CD8-positive, alpha-beta memory T cell (primary cell): ENCODE results near the gene SEL1L. TPM values are rescaled to one million over a fixed set of nuclear protein-coding genes. Genes with fewer than 3 reads are reported as not detected.
"Not testable (repeated sequence)": the region's sequence is repeated elsewhere in the genome, so short reads cannot be mapped to it uniquely, and the experiment has no call there.

Experiments
- CTCF ChIA-PET: fragments of 350-600 bp; sonication (Branson Sonifier 250); formaldehyde crosslinking; loops from one replicate; lab custom pipeline; 2021; ENCODE audit warnings: antibody characterized with exemption; lab: Charles Lee
- POLR2A ChIA-PET: fragments of 350-600 bp; sonication (Branson Sonifier 250); formaldehyde crosslinking; loops from one replicate; lab custom pipeline; 2021; ENCODE audit warnings: antibody characterized with exemption; lab: Charles Lee
- DNase-seq, 5 donors: peaks; one replicate each; pipeline versions ENCODE4 v3.0.0 to v3.0.0-alpha.2; 2020 to 2022; ENCODE audit warnings: mixed read lengths in 1 of 5
- H3K27ac ChIP-seq: one replicate; pipeline ENCODE4 v1.7.0; 2013; ENCODE audit warnings: low read depth, mild to moderate bottlenecking, low read length, moderate library complexity
- H3K27me3 ChIP-seq: 2 replicates; pipeline ENCODE4 v1.7.0; 2013; ENCODE audit warnings: low read length, mild to moderate bottlenecking; ENCODE audit not compliant: insufficient read depth, poor library complexity, severe bottlenecking
- H3K36me3 ChIP-seq: 2 replicates; pipeline ENCODE4 v1.7.0; 2013; ENCODE audit warnings: mild to moderate bottlenecking, low read length, moderate library complexity; ENCODE audit not compliant: insufficient read depth
- H3K4me1 ChIP-seq: 2 replicates; pipeline ENCODE4 v1.7.0; 2013; ENCODE audit warnings: mild to moderate bottlenecking, low read length, moderate library complexity; ENCODE audit not compliant: insufficient read depth
- H3K4me3 ChIP-seq: 2 replicates; pipeline ENCODE4 v1.7.0; 2013; ENCODE audit warnings: mild to moderate bottlenecking, low read length
- H3K9me3 ChIP-seq: 2 replicates; pipeline ENCODE4 v1.7.0; 2013; ENCODE audit warnings: mild to moderate bottlenecking, low read length
- H3K27ac Mint-ChIP-seq, 8 donors: one replicate each; pipeline ENCODE4 v1.8.0; 2020 to 2021; ENCODE audit warnings: mixed read lengths in 8 of 8, mild to moderate bottlenecking in 6 of 8, inconsistent platforms in 3 of 8, moderate library complexity in 3 of 8
- H3K27me3 Mint-ChIP-seq, 2 donors: one replicate each; pipeline ENCODE4 v1.8.0; 2020 to 2021; ENCODE audit warnings: mixed read lengths in 2 of 2, mild to moderate bottlenecking in 1 of 2, moderate library complexity in 1 of 2
- H3K36me3 Mint-ChIP-seq, 3 donors: one replicate each; pipeline ENCODE4 v1.8.0; 2020 to 2021; ENCODE audit warnings: mixed read lengths in 3 of 3, inconsistent platforms in 1 of 3, mild to moderate bottlenecking in 1 of 3
- H3K4me1 Mint-ChIP-seq, 3 donors: one replicate each; pipeline ENCODE4 v1.8.0; 2020 to 2021; ENCODE audit warnings: mixed read lengths in 3 of 3, inconsistent platforms in 1 of 3, mild to moderate bottlenecking in 1 of 3
- H3K4me3 Mint-ChIP-seq, 7 donors: one replicate each; pipeline ENCODE4 v1.8.0; 2020 to 2021; ENCODE audit warnings: mixed read lengths in 7 of 7, mild to moderate bottlenecking in 6 of 7, moderate library complexity in 4 of 7, inconsistent platforms in 2 of 7
- H3K9me3 Mint-ChIP-seq, 5 donors: one replicate each; pipeline ENCODE4 v1.8.0; 2020 to 2022; ENCODE audit warnings: mixed read lengths in 5 of 5, mild to moderate bottlenecking in 3 of 5, moderate library complexity in 2 of 5, inconsistent platforms in 1 of 5
- polyA plus RNA-seq: library from polyadenylated mRNA; unstranded; fragments of 300-500 nt; fragmentation: Illumina TruSeq; gene quantifications from one replicate; pipeline ENCODE4 v1.2.3, GENCODE V29; 2021
- total RNA-seq, 2 experiments: library from RNA; stranded (reverse); gene quantifications; one replicate each; pipeline ENCODE4 v1.2.3, GENCODE V29; 2021

The SEL1L gene
- total and polyA plus RNA-seq, 3 experiments from 2014 or later, result 21.7 to 64.8 (median 61.4) TPM

DNA sequence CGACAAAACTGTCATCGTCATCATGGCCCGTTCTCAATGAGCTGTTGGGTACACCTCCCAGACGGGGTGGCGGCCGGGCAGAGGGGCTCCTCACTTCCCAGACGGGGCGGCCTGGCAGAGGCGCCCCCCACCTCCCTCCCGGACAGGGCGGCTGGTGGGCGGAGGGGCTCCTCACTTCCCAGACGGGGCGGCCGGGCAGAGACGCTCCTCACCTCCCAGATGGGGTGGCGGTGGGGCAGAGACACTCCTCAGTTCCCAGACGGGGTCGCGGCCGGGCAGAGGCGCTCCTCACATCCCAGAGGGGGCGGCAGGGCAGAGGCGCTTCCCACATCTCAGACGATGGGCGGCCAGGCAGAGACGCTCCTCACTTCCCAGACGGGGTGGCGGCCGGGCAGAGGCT, 71.3 kb downstream of the SEL1L start:
- POLR2A ChIA-PET, H3K4me1 ChIP-seq, H3K27me3 Mint-ChIP-seq, H3K36me3 Mint-ChIP-seq, H3K27me3 ChIP-seq, H3K9me3 ChIP-seq, H3K36me3 ChIP-seq, H3K27ac ChIP-seq, CTCF ChIA-PET, DNase-seq, H3K27ac Mint-ChIP-seq, H3K4me3 Mint-ChIP-seq, H3K9me3 Mint-ChIP-seq, H3K4me3 ChIP-seq: not testable (repeated sequence)
- peaks cover 6 to 12% (median 9%) of the 10 kb centered on the region in 3 donors for H3K4me1 Mint-ChIP-seq

DNA sequence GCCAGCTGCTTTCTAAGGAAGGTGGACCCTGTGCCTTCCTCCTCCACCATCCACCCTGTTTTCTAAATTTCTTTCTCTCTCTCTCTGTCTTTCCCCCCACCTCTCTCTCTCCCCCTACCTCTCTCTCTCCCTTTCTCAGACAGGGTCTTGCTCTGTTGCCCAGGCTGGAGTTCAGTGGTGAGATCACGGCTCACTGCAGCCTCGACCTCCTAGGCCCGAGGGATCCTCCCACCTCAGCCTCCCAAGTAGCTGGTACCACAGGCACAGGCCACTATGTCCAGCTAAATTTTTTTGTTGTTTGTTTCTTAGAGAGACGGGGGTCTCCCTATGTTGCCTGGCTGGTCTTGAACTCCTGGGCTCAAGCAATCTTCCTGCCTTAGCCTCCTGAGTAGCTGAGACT, 73.7 kb downstream of the SEL1L start:
- Histone ChIP-seq H3K4me1 (no peaks in the 10 kb centered on the region), H3K9me3 (no peaks in the 10 kb centered on the region), H3K27me3 (no peaks in the 10 kb centered on the region), H3K36me3 (no peaks in the 10 kb centered on the region), H3K27ac (no peak overlapping the region), H3K4me3 (no peak overlapping the region)
- Mint-ChIP-seq H3K36me3 (peaks cover 0 to 2% (median 0%) of the 10 kb centered on the region in 3 donors), H3K9me3 (no peaks in the 10 kb centered on the region), H3K4me3 (no peak overlapping the region), H3K27me3 (peaks cover 0 to 3% of the 10 kb centered on the region in 2 donors), H3K27ac (no peak overlapping the region), H3K4me1 (peaks cover 4 to 8% (median 7%) of the 10 kb centered on the region in 3 donors)
- ChIA-PET POLR2A (no interaction called here), CTCF (no interaction called here)
- no peak for DNase-seq

DNA sequence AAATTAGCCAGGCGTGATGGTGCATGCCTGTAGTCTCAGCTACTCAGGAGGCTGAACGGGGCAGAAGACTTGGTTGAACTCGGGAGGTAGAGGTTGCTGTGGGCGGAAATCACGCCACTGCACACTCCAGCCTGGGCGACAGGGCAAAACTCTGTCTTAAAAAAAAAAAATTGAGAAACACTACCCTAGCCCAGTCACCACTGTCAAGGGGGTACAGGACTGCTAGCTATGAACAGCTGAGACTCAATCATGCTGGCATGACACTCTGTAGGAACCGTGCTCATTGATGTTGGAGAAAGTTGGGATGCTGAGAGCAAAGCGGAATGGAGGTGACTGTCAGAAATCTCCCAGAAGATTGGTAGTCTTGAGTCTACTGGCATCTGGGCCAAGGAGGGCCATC, 75.3 kb downstream of the SEL1L start:
- Mint-ChIP-seq H3K4me3 (no peak overlapping the region), H3K36me3 (no peaks in the 10 kb centered on the region), H3K27me3 (peaks cover 0 to 4% of the 10 kb centered on the region in 2 donors), H3K9me3 (no peaks in the 10 kb centered on the region), H3K4me1 (no peaks in the 10 kb centered on the region), H3K27ac (no peak overlapping the region)
- no peaks in the 10 kb centered on the region for H3K4me1 ChIP-seq
- CTCF ChIA-PET, result no interaction called here
- no peaks in the 10 kb centered on the region for H3K9me3 ChIP-seq
- POLR2A ChIA-PET, result no interaction called here
- no peak overlapping the region for H3K27ac ChIP-seq
- H3K27me3 ChIP-seq, result no peaks in the 10 kb centered on the region
- DNase-seq, result no peak
- no peak overlapping the region for H3K4me3 ChIP-seq
- H3K36me3 ChIP-seq, result no peaks in the 10 kb centered on the region

GRCh38 chr14:81455390-81455789, 78.3 kb downstream of the SEL1L start:
- CTCF ChIA-PET, result no interaction called here
- Mint-ChIP-seq H3K9me3 (no peaks in the 10 kb centered on the region), H3K36me3 (no peaks in the 10 kb centered on the region), H3K27me3 (peaks cover 1 to 8% of the 10 kb centered on the region in 2 donors), H3K4me3 (no peak overlapping the region), H3K4me1 (peaks cover 5 to 7% (median 6%) of the 10 kb centered on the region in 3 donors), H3K27ac (no peak overlapping the region)
- Histone ChIP-seq H3K36me3 (no peaks in the 10 kb centered on the region), H3K4me1 (no peaks in the 10 kb centered on the region), H3K27me3 (no peaks in the 10 kb centered on the region), H3K9me3 (no peaks in the 10 kb centered on the region), H3K27ac (no peak overlapping the region), H3K4me3 (no peak overlapping the region)
- no peak for DNase-seq
- POLR2A ChIA-PET, result interaction anchor here (0.6 kb wide), 1 partner anchor 11 kb away, joined by 3 read pairs; no protein-coding TSS in a partner anchor

- H3K9me3 Mint-ChIP-seq, result no peaks in the 10 kb centered on the region
- Histone ChIP-seq H3K27ac (no peak overlapping the region), H3K9me3 (no peaks in the 10 kb centered on the region), H3K4me1 (no peaks in the 10 kb centered on the region), H3K27me3 (no peaks in the 10 kb centered on the region), H3K36me3 (no peaks in the 10 kb centered on the region), H3K4me3 (no peak overlapping the region)
- H3K27me3 Mint-ChIP-seq, result peaks cover 1 to 15% of the 10 kb centered on the region in 2 donors
- ChIA-PET POLR2A (no interaction called here), CTCF (interaction anchor here (0.8 to 2.9 kb wide), 3 partner anchors 10 to 185 kb away, joined by 3 to 13 read pairs (median 8); no protein-coding TSS in a partner anchor)
- H3K4me1 Mint-ChIP-seq, result peaks cover 5 to 7% (median 6%) of the 10 kb centered on the region in 3 donors
- H3K4me3 Mint-ChIP-seq, result no peak overlapping the region
- H3K27ac Mint-ChIP-seq, result no peak overlapping the region
- H3K36me3 Mint-ChIP-seq, result no peaks in the 10 kb centered on the region
- DNase-seq, result no peak
Observed at GRCh38 chr14:81454572-81455218, 79.0 kb downstream of the SEL1L start.

DNA sequence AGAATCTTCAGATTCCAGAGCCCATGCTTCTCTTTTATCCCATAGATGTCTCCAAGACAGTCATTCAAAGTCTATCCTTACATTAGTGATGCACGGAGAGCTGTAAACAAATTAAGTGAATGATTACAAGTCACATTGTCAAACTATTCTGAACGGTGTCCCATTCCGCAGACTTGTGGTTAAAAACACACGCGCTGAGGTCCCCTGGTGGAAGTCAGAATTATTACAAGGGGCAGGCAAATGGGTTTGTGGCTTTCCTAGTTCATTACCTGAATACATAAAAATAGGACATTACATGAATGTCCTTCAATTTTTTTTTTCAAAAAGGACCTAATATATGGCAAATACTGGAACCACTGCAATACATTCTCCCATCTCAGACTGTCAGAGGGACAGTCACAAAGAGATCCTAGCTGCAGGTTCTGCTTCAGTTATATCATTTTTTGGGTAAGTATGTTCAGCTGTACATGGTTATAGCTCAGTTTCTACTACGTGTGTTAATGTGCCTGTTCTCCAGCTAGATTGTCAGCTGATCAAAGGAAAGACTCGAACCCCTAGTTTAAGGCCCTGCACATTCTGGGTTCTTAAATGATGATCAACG, 80.4 kb downstream of the SEL1L start:
- CTCF ChIA-PET, result interaction anchor here (1.2 to 2.9 kb wide), 5 partner anchors 11 to 189 kb away, joined by 3 to 13 read pairs (median 4); no protein-coding TSS in a partner anchor
- Histone ChIP-seq H3K9me3 (no peaks in the 10 kb centered on the region), H3K27me3 (no peaks in the 10 kb centered on the region), H3K4me3 (no peak overlapping the region), H3K36me3 (no peaks in the 10 kb centered on the region), H3K27ac (no peak overlapping the region), H3K4me1 (no peaks in the 10 kb centered on the region)
- H3K27ac Mint-ChIP-seq, result no peak overlapping the region
- peaks cover 7 to 28% of the 10 kb centered on the region in 2 donors for H3K27me3 Mint-ChIP-seq
- H3K36me3 Mint-ChIP-seq, result peaks cover 0 to under 1% (median 0%) of the 10 kb centered on the region in 3 donors
- POLR2A ChIA-PET, result interaction anchor here (0.7 kb wide), 1 partner anchor 466 kb away, joined by 3 read pairs; no protein-coding TSS in a partner anchor
- H3K9me3 Mint-ChIP-seq, result no peaks in the 10 kb centered on the region
- H3K4me1 Mint-ChIP-seq, result peaks cover 5 to 7% (median 6%) of the 10 kb centered on the region in 3 donors
- peak overlapping the region in 2 of 7 donors; percentile 3 to 32 for H3K4me3 Mint-ChIP-seq
- DNase-seq, result peak in 4 of 5 donors; percentile 26 to 62 (median 32)

DNA sequence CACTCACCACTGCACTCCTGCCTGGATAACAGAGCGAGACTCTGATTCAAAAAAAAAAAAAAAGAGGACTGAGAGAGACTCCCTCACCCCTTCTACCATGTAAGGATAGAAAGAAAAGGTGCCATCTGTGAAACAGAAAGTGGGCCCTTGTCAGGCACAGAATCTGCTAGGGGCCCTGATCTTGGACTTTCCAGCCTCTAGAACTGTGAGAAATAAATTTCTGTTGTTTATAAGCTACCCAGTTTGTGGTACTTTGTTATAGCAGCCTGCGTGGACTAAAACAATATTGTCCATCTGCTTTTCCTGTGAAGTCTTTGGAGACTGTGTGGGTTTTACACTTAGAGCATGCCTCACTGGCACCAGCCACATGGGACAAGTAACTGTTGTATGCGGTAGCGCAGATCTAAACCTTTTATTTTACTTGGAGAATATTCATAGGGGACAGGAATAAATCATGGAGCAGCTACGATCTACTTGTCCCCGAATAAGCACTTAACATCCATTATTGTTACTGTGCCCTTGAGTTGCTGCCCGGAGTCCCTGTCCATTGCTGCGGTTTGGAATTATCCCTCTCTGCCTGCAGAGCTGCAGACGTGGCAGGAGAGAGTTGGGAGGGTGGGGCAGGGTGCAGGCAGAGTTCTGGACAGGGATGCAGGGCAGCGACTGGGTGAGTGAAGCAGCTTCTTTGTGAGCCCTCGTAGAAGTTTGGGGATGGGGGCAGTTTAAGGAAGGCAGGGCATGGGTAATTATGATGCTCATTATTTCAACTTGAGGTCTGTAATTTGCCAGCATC, 81.1 kb downstream of the SEL1L start:
- no peak overlapping the region for H3K27ac Mint-ChIP-seq
- ChIA-PET CTCF (interaction anchor here (1.2 to 2.9 kb wide), 4 partner anchors 181 to 188 kb away, joined by 3 to 13 read pairs (median 4); no protein-coding TSS in a partner anchor), POLR2A (interaction anchor here (0.7 kb wide), 1 partner anchor 465 kb away, joined by 3 read pairs; no protein-coding TSS in a partner anchor)
- Histone ChIP-seq H3K4me3 (no peak overlapping the region), H3K9me3 (no peaks in the 10 kb centered on the region), H3K4me1 (no peaks in the 10 kb centered on the region), H3K27ac (no peak overlapping the region), H3K27me3 (no peaks in the 10 kb centered on the region), H3K36me3 (no peaks in the 10 kb centered on the region)
- peaks cover 12 to 29% of the 10 kb centered on the region in 2 donors for H3K27me3 Mint-ChIP-seq
- H3K4me3 Mint-ChIP-seq, result peak overlapping the region in 2 of 7 donors; percentile 3 to 32
- no peak for DNase-seq
- peaks cover 5 to 7% (median 6%) of the 10 kb centered on the region in 3 donors for H3K4me1 Mint-ChIP-seq
- H3K9me3 Mint-ChIP-seq, result no peaks in the 10 kb centered on the region
- peaks cover 0 to 2% (median 0%) of the 10 kb centered on the region in 3 donors for H3K36me3 Mint-ChIP-seq
